Ramos (cell line): ENCODE data around the gene MRPL37.

Experiments used
- in situ Hi-C: fragments of 300-500 bp; cut with MboI; formaldehyde crosslinking; loops from one replicate; pipeline ENCODE4 v1.14.3; 2022; ENCODE audit warnings: low sequenced_read_pairs; ENCODE audit not compliant: unreplicated experiment

MRPL37 gene

DNA sequence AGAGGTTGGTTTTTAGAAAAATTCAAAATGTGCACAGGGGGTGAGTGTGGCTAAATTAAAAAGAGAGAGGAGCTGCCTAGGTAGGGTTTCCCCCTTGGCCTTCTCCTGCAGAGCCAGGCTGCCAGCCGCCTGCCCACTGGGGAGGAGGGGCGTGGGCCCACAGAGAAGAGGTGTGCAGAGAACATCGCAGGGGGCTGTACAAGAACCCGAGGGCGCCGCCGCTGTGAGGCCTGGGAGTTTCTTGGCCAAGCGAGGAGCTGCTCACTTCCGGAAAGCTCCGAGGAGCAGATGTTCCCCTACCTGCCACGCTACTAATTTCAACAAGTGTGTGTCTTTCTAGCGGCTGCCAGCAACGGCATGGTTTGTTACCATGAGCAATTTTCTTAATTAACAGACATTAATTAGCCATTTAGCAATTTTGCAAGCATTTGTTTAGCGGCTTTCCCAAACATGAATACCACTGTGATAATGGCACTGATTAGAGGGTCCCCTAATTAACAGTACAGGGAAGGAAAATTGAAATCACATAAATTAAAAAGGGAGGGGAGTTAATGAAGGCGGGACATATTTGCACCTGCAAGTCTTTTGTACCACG, 59.7 kb downstream of the MRPL37 start:
- in situ Hi-C loops: no loop called here

- in situ Hi-C loops: no loop called here
These were observed 60.8 kb downstream of the MRPL37 start for GRCh38 chr1:54260810-54261209.

DNA sequence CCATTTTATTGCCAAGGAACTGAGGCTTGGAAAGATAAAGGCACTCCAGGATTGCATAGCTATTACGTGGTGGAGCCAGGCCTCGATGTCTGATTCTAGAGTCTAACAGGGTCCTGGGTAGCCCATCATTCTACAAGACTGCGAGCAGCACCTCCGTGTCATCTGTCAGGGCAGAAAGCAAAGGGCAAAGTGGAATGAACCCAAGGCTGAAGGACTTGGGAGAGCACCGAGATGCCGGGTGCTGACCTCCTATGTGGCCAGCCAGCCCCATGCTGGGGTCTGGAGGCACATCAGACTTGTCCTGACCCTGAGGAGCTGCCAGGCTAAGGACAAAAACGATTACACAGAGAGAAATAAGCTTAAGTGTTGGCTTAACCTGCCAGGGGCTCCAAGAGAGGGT, 62.3 kb downstream of the MRPL37 start:
- in situ Hi-C loops: no loop called here

DNA sequence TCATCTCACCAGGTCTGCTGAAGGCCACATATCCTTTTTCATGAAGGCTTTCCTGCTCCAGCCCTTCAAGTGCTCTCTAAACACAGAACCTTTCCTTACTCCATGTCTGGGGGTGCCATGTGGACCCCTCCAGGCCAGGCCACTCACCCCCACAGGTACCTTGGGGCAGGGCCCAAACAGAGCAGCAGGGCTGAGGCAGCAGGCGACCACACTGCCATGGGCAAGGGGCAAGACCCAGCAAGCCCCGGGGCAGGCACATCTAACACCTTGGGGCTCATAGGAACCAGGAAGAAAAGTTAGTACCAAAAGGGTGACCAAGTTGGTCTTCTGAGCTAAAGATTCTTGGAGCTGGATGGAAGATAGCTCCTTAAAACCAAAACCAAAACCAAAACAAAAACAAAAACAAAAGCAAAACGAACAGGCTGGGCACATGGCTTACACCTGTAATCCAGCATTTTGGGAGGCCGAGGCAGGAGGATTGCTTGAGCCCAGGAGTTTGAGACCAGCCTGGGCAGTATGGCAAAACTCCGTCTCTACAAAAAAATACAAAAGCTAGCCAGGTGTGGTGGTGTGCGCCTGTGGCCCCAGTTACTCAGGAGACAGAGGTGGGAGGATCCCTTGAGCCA, 63.7 kb downstream of the MRPL37 start:
- in situ Hi-C loops: no loop called here

DNA sequence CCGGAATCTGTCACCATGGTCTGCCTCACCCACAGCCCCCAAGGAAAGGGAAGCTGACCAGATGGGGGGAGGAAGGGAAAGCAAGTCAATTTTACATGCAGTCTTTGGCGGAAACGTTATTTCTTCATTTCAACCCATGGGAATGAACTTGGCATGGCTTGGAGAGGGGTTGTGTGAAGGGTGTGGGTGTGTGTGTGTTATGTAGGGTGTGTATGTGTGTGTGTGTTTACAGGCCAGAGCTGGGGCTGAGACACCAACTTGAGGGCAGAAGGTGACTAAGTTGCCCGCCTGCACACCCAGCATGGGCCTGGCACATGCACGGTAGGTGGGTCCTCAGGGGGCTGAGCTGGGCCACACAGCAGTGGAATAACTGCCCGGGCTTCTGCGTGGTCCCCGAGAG, 65.2 kb downstream of the MRPL37 start:
- in situ Hi-C loops: no loop called here

- in situ Hi-C loops: no loop called here
These were observed 65.7 kb downstream of the MRPL37 start for GRCh38 chr1:54265659-54266058.

DNA sequence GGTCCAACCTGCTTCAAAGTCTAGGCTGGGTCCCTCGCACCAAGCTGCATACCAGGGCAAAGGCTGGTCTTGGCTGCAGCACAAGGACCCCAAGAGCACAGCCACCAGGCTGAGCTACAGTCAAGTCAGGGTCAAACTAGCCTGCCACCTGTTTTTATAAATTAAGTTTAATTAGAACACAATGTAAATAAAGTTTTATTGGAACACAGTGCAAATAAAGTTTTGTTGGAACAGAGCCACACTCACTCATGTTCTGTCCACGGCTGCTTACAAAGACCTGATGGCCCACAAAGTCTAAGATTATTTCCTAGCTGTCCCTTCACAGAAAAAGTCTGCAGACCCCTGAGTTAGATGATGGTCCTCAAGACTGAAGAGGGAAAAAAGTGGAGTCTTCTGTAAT, 66.2 kb downstream of the MRPL37 start:
- in situ Hi-C loops: no loop called here

DNA sequence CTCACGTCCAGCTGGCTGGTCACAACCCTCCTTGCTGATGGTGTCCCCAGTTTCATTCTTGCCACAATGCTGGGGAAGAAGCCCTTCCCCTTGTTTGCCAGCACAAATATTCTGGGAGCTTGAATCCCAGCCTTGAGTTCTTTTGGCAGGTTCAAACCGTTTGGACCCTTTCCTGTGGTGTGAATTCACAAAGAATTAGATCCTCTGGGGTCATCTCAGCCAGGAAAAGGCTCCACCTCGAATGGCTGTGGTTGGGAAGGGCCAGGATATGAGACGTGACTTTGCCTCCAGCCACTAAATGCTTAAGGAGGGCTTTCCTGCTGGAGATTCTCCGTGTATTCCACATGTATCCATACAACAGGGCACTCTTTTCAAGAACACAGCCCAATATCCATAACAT, 66.9 kb downstream of the MRPL37 start:
- in situ Hi-C loops: no loop called here
